OCI-LY1 (cell line): ENCODE results near the gene KRTAP10-5.

Experiments used
- CTCF ChIP-seq: fragments of 200-600 bp; sonication (generic), shearing (Covaris generic); IDR thresholded peaks from 2 replicates; pipeline ENCODE4 v1.5.1; 2017; ENCODE audit warnings: mild to moderate bottlenecking, antibody characterized with exemption, low read length, moderate library complexity, mixed read lengths
- EZH2 ChIP-seq: fragments of 200-600 bp; sonication (generic), shearing (Covaris generic); IDR thresholded peaks from 2 replicates; pipeline ENCODE4 v1.8.0; 2017; ENCODE audit warnings: borderline replicate concordance, mixed run types, mild to moderate bottlenecking, antibody characterized with exemption, low read length, moderate library complexity, mixed read lengths

GRCh38 chr21:44602463-44602850 is 22.1 kb upstream of the KRTAP10-5 start:
- TF ChIP-seq CTCF (no peak), EZH2 (no peak)
